ENCODE data around the gene PGF.

DNA sequence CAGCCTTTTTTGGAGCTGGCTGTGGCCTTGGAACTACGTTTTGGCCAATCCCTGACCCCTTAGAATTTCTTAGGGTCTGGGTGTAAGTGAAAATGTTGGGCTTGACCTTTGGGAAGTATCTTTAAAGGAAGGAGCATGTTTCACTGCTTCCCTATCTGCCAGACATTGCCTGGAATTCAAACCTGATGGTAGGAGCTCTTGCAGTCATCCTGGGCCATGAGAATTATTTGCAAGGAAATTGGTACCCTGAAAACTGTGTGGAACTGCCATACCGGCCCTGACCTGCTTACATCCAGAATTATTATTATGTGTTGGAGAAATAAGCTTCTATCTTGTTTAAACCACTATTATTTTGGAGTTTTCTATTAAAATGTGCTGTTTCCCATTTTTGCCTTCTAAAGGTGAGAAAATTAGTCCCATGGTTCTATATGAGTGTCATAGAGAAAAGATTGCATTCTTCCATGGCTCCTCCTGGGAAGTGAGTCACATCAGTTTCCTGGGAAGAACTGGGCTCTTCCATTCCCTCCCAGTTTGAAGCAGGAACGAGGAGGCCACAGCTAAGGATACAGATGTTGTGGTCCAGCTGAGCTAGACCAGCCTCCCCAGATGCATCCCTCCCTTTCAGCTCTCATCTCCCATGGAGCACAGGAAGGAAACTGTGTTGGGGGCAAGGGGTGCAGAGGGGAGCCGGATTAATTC, 9.5 kb upstream of the PGF start:
- TF ChIP-seq ZNF274 (IDR thresholded peaks at IDR 0.05; ENCODE audit: low read depth, low read length) (no peak), SUZ12 (IDR thresholded peaks at IDR 0.05; ENCODE audit: extremely low read depth, insufficient read depth, insufficient read length) (no peak), YY1 (IDR thresholded peaks at IDR 0.05; ENCODE audit: insufficient read depth, insufficient read length) (no peak)
